Measurements from ENCODE around the gene TBC1D14.

DNA sequence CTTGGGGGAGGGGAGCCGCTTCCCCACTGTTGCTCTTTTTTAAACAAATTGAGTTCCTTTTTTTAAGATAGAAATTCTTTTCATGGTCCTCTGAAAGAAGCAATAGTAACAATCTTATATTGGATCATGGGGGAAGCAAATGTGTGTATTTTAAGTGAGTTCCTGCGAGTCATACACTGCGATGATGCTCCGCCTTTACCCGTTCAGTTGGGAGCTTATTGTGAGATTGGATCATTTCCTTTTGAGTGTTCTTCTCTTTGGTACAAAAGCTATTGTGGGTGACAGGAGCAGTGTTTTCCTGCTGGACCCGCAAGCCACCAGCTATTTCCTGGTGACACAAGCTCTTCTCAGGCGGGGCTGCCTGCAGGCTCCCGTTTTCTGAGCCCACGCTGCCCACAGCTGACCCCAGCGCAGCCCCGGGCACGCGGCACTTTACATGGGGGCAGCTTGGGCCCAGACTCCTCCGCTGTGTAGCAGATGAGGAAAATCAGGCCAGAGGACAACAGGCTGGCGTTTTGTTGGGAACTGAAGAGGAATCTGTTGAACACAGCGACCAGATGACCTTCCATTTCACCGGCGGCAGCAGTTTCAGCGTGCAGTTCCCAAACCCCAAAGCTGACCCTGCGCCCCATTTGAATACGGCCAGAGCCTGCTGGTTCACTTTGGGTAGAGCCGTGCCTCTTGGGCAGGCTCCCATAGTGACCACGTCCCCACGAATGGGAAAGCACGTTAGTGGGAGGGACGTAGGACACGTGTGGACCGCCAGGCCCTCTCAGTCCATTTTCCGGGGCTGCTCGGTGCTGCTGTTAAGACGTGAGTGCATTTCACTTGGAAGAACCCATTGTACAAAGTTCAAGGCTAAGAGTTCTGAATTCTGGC lies 145.7 kb downstream of the TBC1D14 start:
- TF ChIP-seq YY1 (IDR thresholded peaks at IDR 0.05; ENCODE audit: insufficient read depth, insufficient read length) (no peak), SUZ12 (IDR thresholded peaks at IDR 0.05; ENCODE audit: extremely low read depth, insufficient read depth, insufficient read length) (no peak)
